HL-60/S4 treated with retinoic acid at 250 ng/mL for 4 days and 3 days (cell line): ENCODE measurements around the gene MST1.

Experiments
- in situ Hi-C: fragments of 300-500 bp; cut with MboI; formaldehyde crosslinking; loops from 2 replicates; pipeline ENCODE4 v1.7.0; 2022; ENCODE audit warnings: low sequenced_read_pairs

The MST1 gene

GRCh38 chr3:49680493-49681231 is 8.6 kb downstream of the MST1 start:
- in situ Hi-C loops: no loop called here

GRCh38 chr3:49675912-49676311 is 13.4 kb downstream of the MST1 start:
- in situ Hi-C loops: no loop called here

DNA sequence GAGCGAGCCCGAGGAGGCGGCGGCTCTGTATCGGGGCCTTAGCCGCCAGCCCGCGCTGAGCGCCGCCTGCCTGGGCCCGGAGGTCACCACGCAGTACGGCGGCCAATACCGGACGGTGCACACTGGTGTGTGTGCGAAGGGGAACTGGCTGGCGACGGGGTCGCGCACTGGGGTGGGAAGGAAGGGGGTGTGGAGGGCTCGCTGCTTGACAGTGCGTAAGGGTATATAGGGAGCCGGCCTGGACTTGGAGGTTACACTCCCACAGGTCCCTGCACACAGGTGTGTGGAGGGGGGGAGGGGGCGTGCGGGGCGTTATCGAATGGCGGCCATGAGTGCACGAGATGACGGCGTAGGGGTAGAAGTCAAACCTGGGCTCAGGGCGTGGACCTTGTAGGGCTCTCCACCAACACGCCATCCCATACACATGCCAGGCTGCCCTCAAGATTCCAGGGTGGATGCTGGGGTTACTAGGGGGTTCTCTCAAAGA is 14.7 kb downstream of the MST1 start:
- in situ Hi-C loops: no loop called here

GRCh38 chr3:49673715-49674496 is 15.4 kb downstream of the MST1 start, which contains the start of gene APEH:
Gene APEH (plus strand): TSS chr3:49674351. CDS start chr3:49674402, 51 bp downstream.
- in situ Hi-C loops: no loop called here

- in situ Hi-C loops: no loop called here
These were observed 16.1 kb downstream of the MST1 start for GRCh38 chr3:49673121-49673714.

GRCh38 chr3:49671291-49672288 is 17.7 kb downstream of the MST1 start:
- in situ Hi-C loops: no loop called here

DNA sequence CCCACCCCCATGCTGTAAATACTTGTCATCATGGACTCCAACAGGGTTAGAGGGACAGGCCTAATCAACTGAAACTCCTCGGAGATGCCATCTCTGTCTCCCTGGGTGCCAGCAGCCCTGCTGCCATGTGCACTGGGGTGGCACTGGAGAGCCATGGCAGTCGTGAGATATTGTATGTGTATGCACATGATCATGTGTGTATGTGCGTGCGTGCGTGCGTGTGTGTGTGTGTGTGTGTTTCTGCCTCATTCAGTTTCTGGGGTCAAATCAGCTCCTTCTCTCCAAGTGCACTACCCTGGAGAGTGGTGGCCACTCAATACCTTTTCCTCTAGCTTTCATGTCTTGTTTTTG is 18.4 kb downstream of the MST1 start:
- in situ Hi-C loops: no loop called here

GRCh38 chr3:49669352-49669751 is 19.9 kb downstream of the MST1 start:
- in situ Hi-C loops: no loop called here

GRCh38 chr3:49668861-49669260 is 20.4 kb downstream of the MST1 start:
- in situ Hi-C loops: no loop called here

- in situ Hi-C loops: no loop called here
These were observed 20.9 kb downstream of the MST1 start for GRCh38 chr3:49668414-49668797.

DNA sequence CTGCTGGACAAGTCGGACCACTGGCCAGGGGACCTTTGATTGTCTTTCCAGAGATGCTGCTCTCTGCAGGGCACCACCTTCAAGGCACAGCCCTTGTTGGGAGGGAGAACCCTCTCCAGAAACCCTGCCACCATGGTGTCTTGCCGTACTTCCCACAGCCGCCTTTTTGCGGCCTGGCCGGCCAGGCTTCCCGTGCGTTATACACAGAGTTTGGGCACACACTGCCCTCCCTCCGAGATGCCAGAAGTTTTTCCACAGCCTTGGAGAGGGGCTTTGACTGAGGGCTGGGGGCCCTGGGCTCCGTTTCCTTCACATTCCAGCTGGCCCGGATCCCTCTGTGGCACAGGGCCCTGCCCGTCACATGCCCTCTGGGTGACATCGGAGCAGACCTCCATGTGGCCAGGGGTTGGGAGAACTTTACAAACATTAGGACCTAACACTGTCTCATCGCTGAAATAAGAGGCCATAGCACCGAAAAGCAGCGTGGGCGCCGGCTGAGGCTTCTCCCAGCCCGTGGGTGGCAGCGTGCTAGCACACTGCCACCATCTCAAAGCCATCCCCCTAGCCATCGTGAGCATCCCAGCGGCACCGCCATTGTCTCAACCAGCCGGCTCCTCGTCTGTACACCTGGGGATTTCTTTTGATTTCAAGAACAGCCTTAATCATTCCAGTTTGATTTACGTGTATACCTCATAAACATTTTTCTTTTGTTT is 21.4 kb downstream of the MST1 start:
- in situ Hi-C loops: no loop called here

- in situ Hi-C loops: no loop called here
These were observed 22.7 kb downstream of the MST1 start for GRCh38 chr3:49666592-49666991.

DNA sequence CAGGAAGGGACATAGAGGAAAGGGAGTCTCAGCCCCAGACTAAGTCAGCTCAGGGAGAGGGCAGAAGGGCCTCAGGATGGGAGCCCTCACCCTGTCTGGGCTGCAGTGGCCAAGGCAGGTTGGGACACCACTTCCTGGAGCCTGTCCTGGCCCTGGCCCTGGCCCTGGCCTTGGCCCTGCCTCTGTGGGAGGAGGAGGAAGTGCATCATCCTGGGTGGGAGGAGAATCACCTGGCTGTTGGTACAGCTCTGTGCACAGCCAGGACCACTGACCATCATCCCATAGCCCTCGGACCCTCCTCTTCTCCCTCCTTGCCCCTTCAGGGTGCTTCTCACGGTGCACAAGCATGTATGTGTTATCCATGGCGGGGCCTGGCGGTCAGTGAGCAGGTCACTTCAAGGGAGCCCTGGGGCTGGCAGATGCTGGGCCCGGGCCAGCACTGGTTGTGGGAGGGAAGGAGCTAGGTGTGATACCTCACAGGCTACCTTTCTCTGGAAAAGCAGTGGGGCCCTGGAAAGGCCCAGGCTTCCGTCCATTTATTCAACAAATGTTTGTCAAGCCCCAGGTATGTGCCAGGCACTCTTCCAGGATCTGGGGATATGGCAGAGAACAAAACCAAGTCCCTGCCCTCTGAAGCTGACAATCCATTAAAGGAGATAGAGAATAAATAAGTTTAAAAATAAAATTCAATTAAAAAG is 23.3 kb downstream of the MST1 start:
- in situ Hi-C loops: no loop called here

DNA sequence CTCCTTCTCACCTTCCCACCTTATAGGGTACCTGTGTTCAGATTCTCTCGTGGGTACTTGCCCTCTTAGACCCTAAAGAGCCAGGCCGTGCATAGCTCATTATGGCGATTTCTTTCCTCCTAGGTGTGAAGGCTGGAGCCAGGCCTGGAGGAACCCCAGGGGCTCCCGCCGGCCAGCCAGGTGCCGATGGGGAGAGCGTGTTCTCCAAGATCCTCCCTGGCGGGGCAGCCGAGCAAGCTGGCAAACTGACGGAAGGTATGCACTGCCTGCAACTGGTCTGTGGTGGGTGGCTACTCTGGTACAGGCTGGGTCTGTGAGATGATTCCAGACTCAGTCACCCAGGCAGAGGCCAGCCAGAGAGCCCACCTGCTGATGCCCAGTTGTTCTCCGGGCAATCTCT is 25.0 kb downstream of the MST1 start:
- in situ Hi-C loops: no loop called here

DNA sequence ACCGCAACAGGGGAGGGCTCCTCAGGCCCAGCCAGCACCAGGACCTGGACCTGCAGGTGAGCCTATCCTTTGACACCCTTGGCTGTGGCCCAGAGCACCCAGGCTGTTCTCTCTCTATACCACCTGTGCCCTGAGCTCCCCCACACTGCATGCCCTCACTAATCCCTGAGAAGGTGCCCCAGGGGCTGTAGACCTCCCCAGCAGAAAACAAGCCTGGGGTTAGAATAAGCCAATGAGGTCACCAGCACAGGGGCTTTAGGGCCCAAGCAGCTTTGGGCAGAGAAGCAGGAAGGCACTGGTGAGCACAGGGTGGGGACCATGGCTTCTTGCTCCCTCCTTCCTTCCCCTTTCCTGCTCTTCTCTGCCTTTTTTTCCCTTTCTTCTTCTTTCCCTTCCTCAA is 25.4 kb downstream of the MST1 start:
- in situ Hi-C loops: no loop called here

DNA sequence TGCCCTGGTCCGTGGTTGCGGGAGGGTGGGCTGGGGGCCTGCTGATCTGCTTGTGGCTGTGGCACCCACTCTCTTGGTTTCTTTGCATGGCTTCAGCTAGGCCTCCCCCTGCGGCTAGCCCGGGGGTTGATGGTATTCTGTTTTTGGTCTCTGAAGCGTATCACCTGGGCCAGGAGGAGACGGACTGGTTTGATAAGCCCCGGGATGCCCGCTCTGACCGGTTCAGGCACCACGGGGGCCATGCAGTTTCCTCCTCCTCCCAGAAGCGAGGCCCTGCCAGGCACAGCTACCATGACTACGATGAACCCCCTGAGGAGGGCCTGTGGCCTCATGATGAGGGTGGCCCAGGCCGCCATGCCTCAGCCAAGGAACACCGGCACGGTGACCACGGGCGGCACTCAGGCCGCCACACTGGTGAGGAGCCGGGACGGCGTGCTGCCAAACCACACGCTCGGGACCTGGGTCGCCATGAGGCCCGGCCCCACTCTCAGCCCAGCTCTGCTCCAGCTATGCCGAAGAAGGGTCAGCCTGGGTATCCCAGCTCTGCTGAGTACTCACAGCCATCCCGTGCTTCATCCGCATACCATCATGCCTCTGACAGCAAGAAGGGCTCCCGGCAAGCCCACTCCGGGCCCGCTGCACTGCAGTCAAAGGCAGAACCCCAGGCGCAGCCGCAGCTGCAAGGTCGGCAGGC is 26.4 kb downstream of the MST1 start:
- in situ Hi-C loops: no loop called here

DNA sequence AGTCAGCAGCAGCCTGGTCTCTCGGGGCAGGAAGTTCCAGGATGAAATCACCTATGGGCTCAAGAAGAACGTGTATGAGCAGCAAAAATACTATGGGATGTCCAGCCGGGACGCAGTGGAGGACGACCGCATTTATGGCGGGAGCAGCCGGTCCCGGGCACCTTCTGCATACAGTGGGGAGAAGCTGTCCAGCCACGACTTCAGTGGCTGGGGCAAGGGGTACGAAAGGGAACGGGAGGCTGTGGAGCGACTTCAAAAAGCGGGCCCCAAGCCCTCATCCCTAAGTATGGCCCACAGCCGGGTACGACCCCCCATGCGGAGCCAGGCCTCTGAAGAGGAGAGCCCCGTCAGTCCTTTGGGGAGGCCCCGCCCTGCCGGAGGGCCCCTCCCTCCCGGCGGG is 27.3 kb downstream of the MST1 start:
- in situ Hi-C loops: no loop called here

- in situ Hi-C loops: no loop called here
These were observed 28.0 kb downstream of the MST1 start for GRCh38 chr3:49661281-49661680.

DNA sequence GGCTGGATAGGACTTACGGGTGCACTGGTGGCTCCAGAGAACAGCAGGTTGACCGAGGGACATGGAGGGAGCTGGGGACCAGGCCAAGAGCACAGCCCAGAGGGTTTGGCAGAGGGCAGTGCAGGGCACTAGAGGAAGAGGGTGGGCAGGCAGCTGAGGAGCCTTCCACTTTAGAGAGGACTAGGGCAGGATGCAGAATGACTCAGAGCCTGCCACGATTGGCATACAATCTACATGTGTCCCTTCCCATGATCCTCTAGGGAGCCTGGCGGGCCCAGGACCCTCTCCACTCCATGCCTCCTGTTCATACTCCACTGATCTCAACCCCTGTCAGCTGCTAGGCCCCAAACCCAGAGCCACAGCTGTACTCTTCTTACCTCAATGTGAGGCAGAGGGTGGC is 29.5 kb downstream of the MST1 start:
- in situ Hi-C loops: no loop called here
